Gastrocnemius medialis (tissue), 4 donors: ENCODE measurements around the gene INKA2. TPM values are rescaled to one million over a fixed set of nuclear protein-coding genes. Genes with fewer than 3 reads are reported as not detected.
A peak's percentile ranks its signal among the peaks of the same experiment; 100 is the strongest.

Experiments
- ATAC-seq, 2 donors: fragments of 150-250 bp; one replicate each; pipeline ENCODE4 v1.9.1; 2016
- DNase-seq, 2 donors: peaks; one replicate each; pipeline ENCODE4 v3.0.0-alpha.2; 2019
- H3K27ac ChIP-seq, 4 donors: fragments of 200-600 bp; sonication (generic); 1 replicate in 1 of 4; 2 replicates in 3 of 4; pipeline ENCODE4 v1.5.1; 2016 to 2018; ENCODE audit warnings: mild to moderate bottlenecking in 2 of 4, moderate library complexity in 1 of 4
- H3K27me3 ChIP-seq, 3 donors: fragments of 200-600 bp; sonication (generic) in 2 of 3; 1 replicate in 1 of 3; 2 replicates in 2 of 3; pipeline versions ENCODE4 v1.5.1 to v1.6.0; 2016 to 2019; ENCODE audit warnings: mild to moderate bottlenecking in 1 of 3, moderate library complexity in 1 of 3
- H3K36me3 ChIP-seq, 2 donors: fragments of 200-600 bp; sonication (generic) in 1 of 2; one replicate each; pipeline ENCODE4 v1.5.1; 2017 to 2018
- H3K4me1 ChIP-seq, 2 donors: fragments of 200-600 bp; sonication (generic) in 1 of 2; one replicate each; pipeline ENCODE4 v1.5.1; 2016 to 2017; ENCODE audit warnings: mild to moderate bottlenecking in 2 of 2
- H3K4me3 ChIP-seq, 4 donors: fragments of 200-600 bp; sonication (generic) in 3 of 4; 1 replicate in 1 of 4; 2 replicates in 3 of 4; pipeline ENCODE4 v1.5.1; 2016 to 2019; ENCODE audit warnings: mild to moderate bottlenecking in 2 of 4
- H3K9me3 ChIP-seq, 3 donors: fragments of 200-600 bp; sonication (generic) in 2 of 3; 1 replicate in 1 of 3; 2 replicates in 2 of 3; pipeline ENCODE4 v1.5.1; 2016 to 2019
- CTCF ChIP-seq, 5 experiments: fragments of 450-650 bp in 3 of 5; fragments of 200-600 bp in 2 of 5; sonication (generic) in 2 of 5; IDR thresholded peaks in 4 of 5; conservative IDR thresholded peaks in 1 of 5; 1 replicate in 4 of 5; 2 replicates in 1 of 5; pipeline ENCODE4 v1.5.1; 2016 to 2019; ENCODE audit warnings: antibody characterized with exemption in 5 of 5, mild to moderate bottlenecking in 3 of 5, moderate library complexity in 3 of 5
- POLR2A ChIP-seq, 2 donors: fragments of 450-650 bp; IDR thresholded peaks; one replicate each; pipeline ENCODE4 v1.6.1; 2017; ENCODE audit warnings: antibody characterized with exemption in 2 of 2, mild to moderate bottlenecking in 2 of 2, moderate library complexity in 2 of 2
- in situ Hi-C, 4 donors: fragments of 200-750 bp; cut with MboI; loops; one replicate each; pipeline versions ENCODE4 v1.15.0 to v1.8.0; 2017; ENCODE audit warnings: low sequenced_read_pairs in 4 of 4
- intact Hi-C: fragments of 100-400 bp; cut with DNase I; formaldehyde crosslinking; loops from one replicate; pipeline ENCODE4 v1.15.1; 2023; ENCODE audit warnings: low total_unique reads
- total RNA-seq, 4 donors: library from RNA; depleted of rRNA; stranded (reverse); fragments of >200 nt; gene quantifications; one replicate each; pipeline versions ENCODE4 v1.1.0 to v1.2.3, GENCODE V29; 2016

The INKA2 gene
- total RNA-seq, 4 donors from 2014 or later: 4.7 to 11.8 (median 5.1) TPM

- DNase-seq: no peak
- peaks cover 4 to 7% of the 10 kb centered on the region in 2 donors for H3K4me1 ChIP-seq
- H3K27ac ChIP-seq: peak overlapping the region; percentile 69 to 81 (median 72)
- no peaks in the 10 kb centered on the region for H3K9me3 ChIP-seq
- no peaks in the 10 kb centered on the region for H3K27me3 ChIP-seq
- peaks cover 0 to 41% of the 10 kb centered on the region in 2 donors for H3K36me3 ChIP-seq
- TF ChIP-seq CTCF (IDR thresholded peaks at IDR 0.05 in 4 of 5, conservative IDR thresholded peaks at IDR 0.05 in 1 of 5) (no peak), POLR2A (IDR thresholded peaks at IDR 0.05) (no peak)
- intact Hi-C loops: loop anchor here (1.0 to 10.0 kb wide), 7 partner anchors 12 to 624 kb away; partner anchors contain the start of genes CEPT1 and DRAM2
- in situ Hi-C loops: loop anchor here (5.0 to 25.0 kb wide), 5 partner anchors 104 to 631 kb away; partner anchors contain the start of genes CEPT1 (in 2 of the 4), DRAM2 (in 2 of the 4) and CHI3L2 (in 1 of the 4)
- no peak overlapping the region for H3K4me3 ChIP-seq
- no peak for ATAC-seq
Measured at GRCh38 chr1:111768625-111769024, 29.4 kb upstream of the INKA2 start.

- intact Hi-C loops: loop anchor here (1.0 to 10.0 kb wide), 4 partner anchors 12 to 623 kb away; partner anchors contain the start of genes CEPT1 and DRAM2
- Histone ChIP-seq H3K4me3 (no peak overlapping the region), H3K27ac (peak overlapping the region in 3 of 4 donors; percentile 22 to 81 (median 69)), H3K27me3 (no peaks in the 10 kb centered on the region), H3K9me3 (no peaks in the 10 kb centered on the region), H3K36me3 (peaks cover 0 to 47% of the 10 kb centered on the region in 2 donors), H3K4me1 (peaks cover 4 to 7% of the 10 kb centered on the region in 2 donors)
- ATAC-seq (no peak), DNase-seq (no peak)
- in situ Hi-C loops: loop anchor here (5.0 to 25.0 kb wide), 5 partner anchors 103 to 631 kb away; partner anchors contain the start of genes CEPT1 (in 2 of the 4), DRAM2 (in 2 of the 4) and CHI3L2 (in 1 of the 4)
- no peak for TF ChIP-seq CTCF (IDR thresholded peaks at IDR 0.05 in 4 of 5, conservative IDR thresholded peaks at IDR 0.05 in 1 of 5)
- TF ChIP-seq POLR2A (IDR thresholded peaks at IDR 0.05): no peak
Measured at GRCh38 chr1:111768023-111768422, 28.8 kb upstream of the INKA2 start.

GRCh38 chr1:111762332-111762731 lies 23.1 kb upstream of the INKA2 start:
- in situ Hi-C loops: loop anchor here (5.0 to 25.0 kb wide), 5 partner anchors 50 to 625 kb away; partner anchors contain the start of genes CEPT1 (in 2 of the 4), DRAM2 (in 2 of the 4) and CHI3L2 (in 1 of the 4)
- peaks cover 0 to under 1% of the 10 kb centered on the region in 2 donors for H3K4me1 ChIP-seq

GRCh38 chr1:111761717-111762116 lies 22.5 kb upstream of the INKA2 start:
- Histone ChIP-seq H3K27ac (no peak overlapping the region), H3K27me3 (no peaks in the 10 kb centered on the region), H3K9me3 (no peaks in the 10 kb centered on the region), H3K36me3 (peaks cover 3 to 75% of the 10 kb centered on the region in 2 donors), H3K4me1 (peaks cover 0 to 7% of the 10 kb centered on the region in 2 donors), H3K4me3 (no peak overlapping the region)
- no peak for DNase-seq
- in situ Hi-C loops: loop anchor here (5.0 to 25.0 kb wide), 5 partner anchors 49 to 624 kb away; partner anchors contain the start of genes CEPT1 (in 2 of the 4), DRAM2 (in 2 of the 4) and CHI3L2 (in 1 of the 4)
- TF ChIP-seq POLR2A (IDR thresholded peaks at IDR 0.05): no peak
- no peak for TF ChIP-seq CTCF (IDR thresholded peaks at IDR 0.05 in 4 of 5, conservative IDR thresholded peaks at IDR 0.05 in 1 of 5)
- ATAC-seq: no peak
- intact Hi-C loops: loop anchor here (10.0 kb wide), 1 partner anchor 617 kb away; the partner anchor contains the start of genes CEPT1 and DRAM2

More at GRCh38 chr1:111762332-111762731, 23.1 kb upstream of the INKA2 start:
- H3K27ac ChIP-seq: no peak overlapping the region
- no peaks in the 10 kb centered on the region for H3K9me3 ChIP-seq
- intact Hi-C loops: loop anchor here (10.0 kb wide), 1 partner anchor 618 kb away; the partner anchor contains the start of genes CEPT1 and DRAM2
- no peaks in the 10 kb centered on the region for H3K27me3 ChIP-seq
- no peak overlapping the region for H3K4me3 ChIP-seq
- TF ChIP-seq POLR2A (IDR thresholded peaks at IDR 0.05) (no peak), CTCF (IDR thresholded peaks at IDR 0.05 in 4 of 5, conservative IDR thresholded peaks at IDR 0.05 in 1 of 5) (no peak)
- DNase-seq (no peak), ATAC-seq (no peak)
- peaks cover 3 to 81% of the 10 kb centered on the region in 2 donors for H3K36me3 ChIP-seq
